Limb (tissue), 2 donors: ENCODE data around the gene ASAP3.

Experiments
- DNase-seq, 2 donors: peaks; one replicate each; pipeline ENCODE4 v3.0.0-alpha.2; 2016; ENCODE audit errors: extremely low spot score in 2 of 2

The ASAP3 gene

GRCh38 chr1:23450894-23451293, 33.1 kb downstream of the ASAP3 start:
- no peak for DNase-seq

DNA sequence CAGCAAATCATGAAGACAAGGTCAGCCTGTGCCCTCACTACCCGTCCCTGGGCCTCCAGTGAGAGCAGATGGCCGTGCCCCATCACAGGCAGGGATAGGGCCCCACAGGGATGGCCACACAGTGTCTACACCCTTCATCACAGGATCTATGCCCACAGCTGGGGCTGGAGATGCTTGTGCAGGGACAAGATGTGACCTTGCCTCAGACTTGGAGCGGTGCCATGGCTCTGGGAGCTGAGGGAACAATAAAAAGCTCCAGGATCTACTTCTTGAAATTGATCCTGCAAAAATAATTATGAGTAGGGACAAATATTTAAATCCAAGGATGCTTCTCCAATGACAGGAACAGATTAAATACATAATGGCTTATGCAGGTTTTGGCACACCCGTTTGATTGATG, 34.0 kb downstream of the ASAP3 start:
- DNase-seq = peak in 1 of 2 donors; percentile 35

DNA sequence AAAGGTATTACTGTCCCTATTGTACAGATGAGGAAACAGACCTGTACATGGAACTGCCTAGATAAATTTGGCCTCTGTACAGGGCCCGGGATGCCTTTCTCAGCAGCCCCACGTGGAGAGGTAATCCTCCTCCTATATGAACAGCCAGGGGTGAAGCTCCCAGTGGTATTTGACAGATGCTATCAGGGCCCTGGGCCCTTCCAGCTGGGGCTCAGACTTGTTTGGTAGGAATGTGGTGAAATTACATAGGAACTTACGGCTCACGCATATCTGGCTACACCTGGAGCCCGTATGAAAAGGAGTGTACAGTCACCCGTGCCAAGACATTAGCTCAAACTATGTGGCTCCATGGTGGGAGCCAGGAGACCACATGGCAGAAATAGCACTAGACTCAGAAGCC, 34.7 kb downstream of the ASAP3 start:
- DNase-seq = no peak

DNA sequence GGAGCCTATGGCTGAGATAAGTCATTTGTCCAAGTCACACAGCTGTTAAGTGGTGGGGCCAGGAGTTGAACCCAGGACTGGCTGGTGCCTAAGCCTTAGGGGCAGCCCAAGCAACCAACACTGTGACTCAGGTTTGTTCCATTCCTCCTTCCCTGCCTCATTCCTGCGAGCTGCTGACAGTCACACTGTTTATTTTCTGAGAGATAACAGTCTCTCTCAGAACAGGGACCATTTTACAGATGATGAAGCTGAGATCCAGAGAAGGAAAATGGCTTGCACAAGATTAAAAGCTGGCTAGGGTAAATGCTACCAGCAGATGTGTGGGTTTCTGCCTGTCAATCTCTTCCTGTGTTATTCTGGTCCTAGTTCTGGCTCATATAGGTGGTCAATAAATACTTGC, 35.1 kb downstream of the ASAP3 start:
- no peak for DNase-seq

DNA sequence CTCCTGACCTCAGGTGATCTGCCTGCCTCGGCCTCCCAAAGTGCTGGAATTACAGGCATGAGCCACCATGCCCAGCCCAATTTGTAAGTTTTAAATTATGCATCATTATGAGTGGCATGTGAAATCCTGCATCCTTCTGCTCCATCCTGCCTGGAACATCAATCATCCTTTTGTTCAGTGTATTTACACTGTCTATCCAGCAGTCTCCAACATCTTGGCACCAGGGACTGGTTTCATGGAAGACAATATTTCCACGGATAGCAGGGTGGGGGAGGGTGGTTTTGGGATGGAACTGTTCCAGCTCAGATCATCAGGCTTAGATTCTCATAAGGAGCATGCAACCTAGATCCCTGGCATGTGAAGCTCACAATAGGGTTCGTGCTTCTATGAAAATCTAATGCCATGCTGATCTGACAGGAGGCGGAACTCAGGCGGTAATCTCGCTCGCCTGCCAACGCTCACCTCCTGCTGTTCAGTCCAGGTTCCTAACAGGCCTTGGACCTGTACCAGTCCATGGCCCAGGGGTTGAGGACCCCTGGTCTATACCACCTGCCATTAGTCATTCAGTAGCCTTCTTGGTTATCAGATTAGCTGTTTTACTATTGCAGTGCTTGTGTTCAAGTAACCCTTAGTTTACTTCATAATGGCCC, 37.2 kb downstream of the ASAP3 start:
- no peak for DNase-seq

GRCh38 chr1:23444596-23445390, 39.2 kb downstream of the ASAP3 start:
- DNase-seq = no peak

DNA sequence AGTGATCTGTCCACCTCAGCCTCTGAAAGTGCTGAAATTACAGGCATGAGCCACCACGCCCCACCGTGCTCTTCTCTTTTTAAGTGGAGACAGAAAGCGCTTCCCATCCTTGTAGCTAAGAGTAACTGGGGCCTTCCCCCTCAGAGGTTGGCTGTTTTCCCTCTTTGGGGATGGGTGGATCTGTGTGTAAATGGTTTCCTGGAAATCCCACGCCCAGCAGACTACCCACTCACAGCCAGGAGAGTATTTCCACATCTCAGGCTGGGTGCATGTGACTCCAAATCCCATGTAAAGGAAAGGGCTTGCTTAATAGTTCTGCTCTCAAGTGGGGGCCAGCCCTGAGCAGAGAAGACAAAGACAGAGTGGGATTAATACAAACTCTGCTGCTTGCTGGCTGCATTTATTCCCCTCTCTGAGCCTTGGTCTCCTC, 39.9 kb downstream of the ASAP3 start:
- no peak for DNase-seq

DNA sequence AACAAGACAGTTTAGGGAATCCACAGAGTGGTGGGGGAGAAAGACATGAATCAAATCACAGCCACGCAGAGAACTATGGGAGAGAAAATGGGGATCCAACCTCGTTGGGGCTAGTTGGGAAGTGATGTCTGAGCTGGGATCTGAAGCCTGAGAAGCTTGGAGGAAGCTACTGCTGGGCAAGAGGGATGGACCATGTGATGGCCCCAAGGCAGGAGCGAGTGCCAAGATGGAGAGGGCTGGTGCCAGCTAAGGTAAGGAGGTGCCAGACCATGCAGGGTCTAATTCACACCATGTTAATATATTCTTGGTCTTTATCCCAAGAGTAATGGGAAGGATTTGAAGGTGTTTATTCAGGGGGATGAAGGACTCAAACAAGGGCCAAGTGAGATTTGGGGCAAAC, 41.2 kb downstream of the ASAP3 start:
- DNase-seq = no peak

DNA sequence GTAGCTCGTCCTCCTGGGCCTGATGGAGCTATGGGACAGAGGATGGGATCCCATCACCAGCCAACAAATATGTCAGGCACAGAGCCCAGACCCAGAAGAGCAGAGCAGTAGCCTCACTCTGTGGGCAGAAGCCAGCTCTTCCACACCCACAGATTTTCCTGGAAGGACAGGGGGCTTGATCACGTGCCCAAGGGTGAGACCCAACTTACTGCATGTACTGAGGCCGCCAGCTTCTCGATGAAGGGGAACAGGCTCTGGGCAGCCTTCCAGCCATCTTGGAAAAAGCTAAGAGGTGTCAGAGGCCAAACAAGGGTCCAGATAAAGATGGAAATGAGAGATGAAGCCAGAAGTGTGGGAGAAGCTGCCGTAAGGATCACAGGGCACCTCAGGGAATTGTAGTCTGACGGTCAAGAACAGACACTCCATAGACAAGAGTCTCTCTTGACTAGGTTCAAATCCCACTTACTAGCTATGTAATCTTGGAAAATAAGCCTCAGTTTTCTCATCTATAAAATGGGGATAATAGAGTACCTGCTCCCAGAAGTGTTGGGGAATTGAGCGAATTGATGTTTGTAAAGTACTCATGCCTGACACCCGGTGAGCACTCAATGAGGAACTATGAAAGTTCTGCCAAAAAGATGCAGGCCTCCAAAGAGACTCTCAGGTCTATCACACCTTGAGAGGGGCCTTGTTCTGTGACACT, 42.4 kb downstream of the ASAP3 start:
- DNase-seq = no peak

DNA sequence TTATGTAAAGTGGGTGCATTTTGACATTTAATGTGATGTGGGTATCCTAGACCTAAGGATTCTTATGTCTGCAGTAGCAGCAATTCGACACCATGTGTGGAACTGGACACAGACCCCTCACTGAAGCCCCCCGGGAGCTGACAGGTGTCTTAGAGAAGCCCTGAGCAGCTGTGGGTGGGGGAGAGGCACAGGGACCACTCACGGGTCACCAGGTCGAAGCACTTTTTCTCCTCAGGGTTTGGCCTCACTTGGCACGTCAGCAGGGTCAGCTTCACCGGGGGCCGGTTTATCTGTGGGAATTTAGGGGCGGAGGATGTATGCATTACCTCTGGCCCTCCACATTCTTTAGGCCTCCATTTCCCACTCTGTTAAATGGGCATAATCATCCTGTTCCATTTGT, 45.4 kb downstream of the ASAP3 start:
- no peak for DNase-seq

- no peak for DNase-seq
Observed at GRCh38 chr1:23437355-23437664, 46.7 kb downstream of the ASAP3 start.

- peak in 1 of 2 donors; percentile 59 for DNase-seq
Observed at GRCh38 chr1:23436520-23437354, 47.2 kb downstream of the ASAP3 start.

GRCh38 chr1:23434260-23434775, 49.7 kb downstream of the ASAP3 start:
- no peak for DNase-seq

DNA sequence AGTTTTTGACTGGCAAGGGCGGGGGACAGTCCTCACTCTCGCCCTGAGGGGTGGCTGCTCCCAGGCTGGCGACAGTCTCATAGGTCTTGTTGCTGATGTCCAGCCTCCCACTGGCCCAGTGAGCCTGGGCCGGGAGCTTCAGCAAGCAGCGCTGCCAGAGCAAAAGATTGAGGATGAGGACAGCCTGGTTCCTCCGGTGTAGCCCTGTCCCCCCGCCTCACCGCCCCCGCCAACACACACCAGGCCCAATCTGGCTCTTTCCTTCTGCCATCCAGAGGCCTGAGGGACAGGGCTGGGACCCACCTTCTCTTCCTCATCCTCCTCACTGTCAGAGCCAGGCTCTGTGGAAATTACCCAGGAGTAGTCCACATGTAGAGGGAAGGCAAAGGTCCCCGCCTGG, 50.9 kb downstream of the ASAP3 start:
- no peak for DNase-seq

- DNase-seq = no peak
Observed at GRCh38 chr1:23431431-23431830, 52.5 kb downstream of the ASAP3 start.

DNA sequence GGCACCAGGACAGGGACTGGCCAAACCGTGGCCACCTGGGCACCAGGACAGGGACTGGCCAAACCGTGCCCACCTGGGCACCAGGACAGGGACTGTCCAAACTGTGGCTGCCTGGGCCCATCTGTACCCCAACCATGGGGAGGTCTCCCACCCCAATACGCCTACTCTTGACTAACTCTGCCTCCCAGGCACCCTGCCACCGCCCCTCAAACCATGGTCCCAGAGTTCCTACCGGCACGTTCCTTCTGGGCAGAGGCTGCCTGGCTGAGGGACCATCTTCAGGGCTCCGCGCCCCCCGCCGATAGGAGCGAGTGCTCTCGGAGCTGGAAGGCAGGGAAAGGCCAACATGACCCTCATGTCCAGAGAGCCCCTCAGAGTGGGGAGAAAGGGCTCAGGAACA, 53.2 kb downstream of the ASAP3 start:
- no peak for DNase-seq

DNA sequence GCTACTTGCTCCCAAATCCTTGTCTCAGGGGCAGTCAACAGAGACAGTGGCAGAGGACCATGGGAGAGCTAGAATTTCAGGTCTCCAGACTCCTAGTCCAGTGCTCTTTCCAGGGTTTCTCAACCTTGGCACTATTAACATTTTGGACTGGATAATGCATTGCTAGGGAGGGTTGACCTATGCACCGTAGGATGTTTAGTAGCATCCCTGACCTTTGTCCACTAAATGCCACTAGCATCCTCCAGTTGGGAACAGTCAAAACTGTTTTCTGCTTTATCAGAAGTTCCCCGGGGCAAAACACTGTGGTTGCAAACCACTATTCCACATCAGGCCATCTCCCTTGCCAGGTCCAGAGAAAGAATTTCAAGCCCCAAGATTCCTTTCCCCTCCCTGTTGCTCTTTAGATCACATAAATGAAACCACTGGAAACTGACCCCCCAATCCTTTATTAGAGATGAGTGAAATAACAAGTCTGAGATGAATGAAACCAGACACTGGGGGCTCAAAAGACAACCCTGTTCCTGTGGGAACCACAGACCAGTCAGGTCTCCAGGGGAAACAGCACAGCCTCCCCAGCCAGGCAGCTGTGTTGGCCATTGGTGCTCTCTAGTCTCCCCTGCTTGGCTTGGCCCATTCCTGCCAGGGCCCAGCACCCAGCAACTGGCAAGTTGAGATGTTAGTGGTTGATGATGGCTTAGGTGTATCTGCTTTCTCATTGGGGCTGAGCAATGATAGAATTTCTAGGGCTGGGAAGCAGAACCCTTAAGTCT, 55.7 kb downstream of the ASAP3 start:
- DNase-seq = no peak

DNA sequence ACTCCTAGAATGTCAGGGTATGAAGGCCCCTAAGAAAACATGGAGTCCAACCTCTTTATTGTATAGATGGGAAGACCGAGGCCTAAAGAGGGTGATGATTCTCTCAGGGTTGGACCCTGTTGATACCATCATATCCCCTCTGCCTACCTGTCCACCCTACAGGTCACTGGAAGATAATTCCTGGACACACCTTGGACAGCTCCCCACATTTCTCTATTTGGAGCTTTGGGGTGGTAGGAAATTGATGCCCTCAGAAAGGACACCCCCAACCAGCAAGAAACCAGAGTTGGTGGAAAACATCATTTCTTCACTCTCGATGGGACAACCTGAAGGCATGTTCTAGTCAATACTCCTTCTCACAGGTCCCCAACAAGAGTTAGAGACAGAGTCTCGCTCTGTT, 56.4 kb downstream of the ASAP3 start:
- no peak for DNase-seq

DNA sequence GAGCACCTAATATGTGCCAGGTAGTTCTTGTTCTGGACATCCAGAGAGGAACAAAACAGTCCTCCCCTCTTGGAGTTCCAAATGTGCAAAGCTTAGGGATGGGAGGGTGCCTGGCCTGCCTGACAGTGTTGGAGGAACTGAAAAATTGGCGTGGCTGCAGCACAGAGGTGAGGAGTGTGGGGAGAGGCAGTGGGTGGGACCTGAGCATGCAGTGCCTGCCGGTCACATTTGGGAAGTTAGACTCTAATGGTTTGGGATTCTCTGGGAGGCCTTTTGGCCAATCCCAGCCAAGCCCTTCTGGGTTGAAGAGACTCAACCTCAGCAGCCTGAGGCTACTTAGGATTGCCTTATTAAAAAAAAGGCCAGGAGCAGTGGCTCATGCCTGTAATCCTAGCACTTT, 57.2 kb downstream of the ASAP3 start:
- DNase-seq = no peak

DNA sequence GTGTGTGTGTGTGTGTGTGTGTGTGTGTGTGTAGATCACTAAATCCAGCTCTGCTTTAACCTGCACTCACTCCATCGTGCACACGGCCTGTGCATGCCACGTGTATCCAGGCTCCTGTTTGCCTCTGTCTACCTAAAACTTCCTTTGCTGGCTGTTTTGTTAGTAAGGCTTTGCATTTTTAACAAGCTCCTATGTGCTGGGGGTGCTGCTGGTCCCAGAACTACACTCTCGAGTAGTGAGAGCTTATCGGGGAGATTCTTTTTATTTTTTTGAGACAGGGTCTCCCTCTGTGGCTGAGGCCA, 58.8 kb downstream of the ASAP3 start:
- no peak for DNase-seq
